ENCODE data around the gene PCDH9. TPM values are rescaled to one million over a fixed set of nuclear protein-coding genes. Genes with fewer than 3 reads are reported as not detected.

PCDH9 gene
- total and polyA plus RNA-seq, 2 experiments from 2014 or later, result 0.31 to 0.52 TPM

DNA sequence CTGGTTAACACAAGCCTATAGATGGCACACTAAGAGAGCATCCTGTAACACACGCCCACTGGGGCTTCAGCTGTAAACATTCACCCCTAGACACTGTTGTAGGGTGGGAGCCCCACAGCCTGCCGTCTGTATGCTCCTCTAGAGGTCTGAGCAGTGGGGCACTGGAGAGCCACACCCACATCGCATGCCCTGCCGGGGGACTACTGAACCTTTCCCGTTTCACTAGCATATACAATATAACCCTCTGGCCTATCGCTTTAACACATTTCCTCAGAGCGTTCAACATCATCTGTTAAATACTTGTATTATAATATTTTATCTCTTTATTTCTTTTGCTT is 73.4 kb downstream of the PCDH9 start (continued):
- TF ChIP-seq, protein P1, sequence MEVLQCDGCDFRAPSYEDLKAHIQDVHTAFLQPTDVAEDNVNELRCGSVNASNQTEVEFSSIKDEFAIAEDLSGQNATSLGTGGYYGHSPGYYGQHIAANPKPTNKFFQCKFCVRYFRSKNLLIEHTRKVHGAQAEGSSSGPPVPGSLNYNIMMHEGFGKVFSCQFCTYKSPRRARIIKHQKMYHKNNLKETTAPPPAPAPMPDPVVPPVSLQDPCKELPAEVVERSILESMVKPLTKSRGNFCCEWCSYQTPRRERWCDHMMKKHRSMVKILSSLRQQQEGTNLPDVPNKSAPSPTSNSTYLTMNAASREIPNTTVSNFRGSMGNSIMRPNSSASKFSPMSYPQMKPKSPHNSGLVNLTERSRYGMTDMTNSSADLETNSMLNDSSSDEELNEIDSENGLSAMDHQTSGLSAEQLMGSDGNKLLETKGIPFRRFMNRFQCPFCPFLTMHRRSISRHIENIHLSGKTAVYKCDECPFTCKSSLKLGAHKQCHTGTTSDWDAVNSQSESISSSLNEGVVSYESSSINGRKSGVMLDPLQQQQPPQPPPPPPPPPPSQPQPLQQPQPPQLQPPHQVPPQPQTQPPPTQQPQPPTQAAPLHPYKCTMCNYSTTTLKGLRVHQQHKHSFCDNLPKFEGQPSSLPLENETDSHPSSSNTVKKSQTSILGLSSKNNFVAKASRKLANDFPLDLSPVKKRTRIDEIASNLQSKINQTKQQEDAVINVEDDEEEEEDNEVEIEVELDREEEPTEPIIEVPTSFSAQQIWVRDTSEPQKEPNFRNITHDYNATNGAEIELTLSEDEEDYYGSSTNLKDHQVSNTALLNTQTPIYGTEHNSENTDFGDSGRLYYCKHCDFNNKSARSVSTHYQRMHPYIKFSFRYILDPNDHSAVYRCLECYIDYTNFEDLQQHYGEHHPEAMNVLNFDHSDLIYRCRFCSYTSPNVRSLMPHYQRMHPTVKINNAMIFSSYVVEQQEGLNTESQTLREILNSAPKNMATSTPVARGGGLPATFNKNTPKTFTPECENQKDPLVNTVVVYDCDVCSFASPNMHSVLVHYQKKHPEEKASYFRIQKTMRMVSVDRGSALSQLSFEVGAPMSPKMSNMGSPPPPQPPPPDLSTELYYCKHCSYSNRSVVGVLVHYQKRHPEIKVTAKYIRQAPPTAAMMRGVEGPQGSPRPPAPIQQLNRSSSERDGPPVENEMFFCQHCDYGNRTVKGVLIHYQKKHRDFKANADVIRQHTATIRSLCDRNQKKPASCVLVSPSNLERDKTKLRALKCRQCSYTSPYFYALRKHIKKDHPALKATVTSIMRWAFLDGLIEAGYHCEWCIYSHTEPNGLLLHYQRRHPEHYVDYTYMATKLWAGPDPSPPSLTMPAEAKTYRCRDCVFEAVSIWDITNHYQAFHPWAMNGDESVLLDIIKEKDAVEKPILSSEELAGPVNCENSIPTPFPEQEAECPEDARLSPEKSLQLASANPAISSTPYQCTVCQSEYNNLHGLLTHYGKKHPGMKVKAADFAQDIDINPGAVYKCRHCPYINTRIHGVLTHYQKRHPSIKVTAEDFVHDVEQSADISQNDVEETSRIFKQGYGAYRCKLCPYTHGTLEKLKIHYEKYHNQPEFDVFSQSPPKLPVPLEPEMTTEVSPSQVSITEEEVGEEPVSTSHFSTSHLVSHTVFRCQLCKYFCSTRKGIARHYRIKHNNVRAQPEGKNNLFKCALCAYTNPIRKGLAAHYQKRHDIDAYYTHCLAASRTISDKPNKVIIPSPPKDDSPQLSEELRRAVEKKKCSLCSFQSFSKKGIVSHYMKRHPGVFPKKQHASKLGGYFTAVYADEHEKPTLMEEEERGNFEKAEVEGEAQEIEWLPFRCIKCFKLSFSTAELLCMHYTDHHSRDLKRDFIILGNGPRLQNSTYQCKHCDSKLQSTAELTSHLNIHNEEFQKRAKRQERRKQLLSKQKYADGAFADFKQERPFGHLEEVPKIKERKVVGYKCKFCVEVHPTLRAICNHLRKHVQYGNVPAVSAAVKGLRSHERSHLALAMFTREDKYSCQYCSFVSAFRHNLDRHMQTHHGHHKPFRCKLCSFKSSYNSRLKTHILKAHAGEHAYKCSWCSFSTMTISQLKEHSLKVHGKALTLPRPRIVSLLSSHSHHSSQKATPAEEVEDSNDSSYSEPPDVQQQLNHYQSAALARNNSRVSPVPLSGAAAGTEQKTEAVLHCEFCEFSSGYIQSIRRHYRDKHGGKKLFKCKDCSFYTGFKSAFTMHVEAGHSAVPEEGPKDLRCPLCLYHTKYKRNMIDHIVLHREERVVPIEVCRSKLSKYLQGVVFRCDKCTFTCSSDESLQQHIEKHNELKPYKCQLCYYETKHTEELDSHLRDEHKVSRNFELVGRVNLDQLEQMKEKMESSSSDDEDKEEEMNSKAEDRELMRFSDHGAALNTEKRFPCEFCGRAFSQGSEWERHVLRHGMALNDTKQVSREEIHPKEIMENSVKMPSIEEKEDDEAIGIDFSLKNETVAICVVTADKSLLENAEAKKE (CRISPR knock-in tag; IDR thresholded peaks at IDR 0.05), result no peak
- TF ChIP-seq JUNB (IDR thresholded peaks at IDR 0.05; ENCODE audit: unreplicated experiment) (no peak), POLR2AphosphoS5 (IDR thresholded peaks at IDR 0.05; ENCODE audit: low read depth) (no peak), EZH2 (IDR thresholded peaks at IDR 0.05; ENCODE audit: low read depth, unreplicated experiment) (no peak), ZNF114 (CRISPR knock-in tag; IDR thresholded peaks at IDR 0.05) (no peak), STAT1 (IDR thresholded peaks at IDR 0.05; ENCODE audit: unreplicated experiment) (no peak), NANOG (IDR thresholded peaks at IDR 0.05; ENCODE audit: borderline replicate concordance) (no peak), EZH2phosphoT487 (IDR thresholded peaks at IDR 0.05; ENCODE audit: unreplicated experiment) (no peak), CREB1 (CRISPR knock-in tag; IDR thresholded peaks at IDR 0.05; ENCODE audit: low read depth) (no peak)
- TF ChIP-seq, protein P2, sequence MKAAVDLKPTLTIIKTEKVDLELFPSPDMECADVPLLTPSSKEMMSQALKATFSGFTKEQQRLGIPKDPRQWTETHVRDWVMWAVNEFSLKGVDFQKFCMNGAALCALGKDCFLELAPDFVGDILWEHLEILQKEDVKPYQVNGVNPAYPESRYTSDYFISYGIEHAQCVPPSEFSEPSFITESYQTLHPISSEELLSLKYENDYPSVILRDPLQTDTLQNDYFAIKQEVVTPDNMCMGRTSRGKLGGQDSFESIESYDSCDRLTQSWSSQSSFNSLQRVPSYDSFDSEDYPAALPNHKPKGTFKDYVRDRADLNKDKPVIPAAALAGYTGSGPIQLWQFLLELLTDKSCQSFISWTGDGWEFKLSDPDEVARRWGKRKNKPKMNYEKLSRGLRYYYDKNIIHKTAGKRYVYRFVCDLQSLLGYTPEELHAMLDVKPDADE (IDR thresholded peaks at IDR 0.05), result no peak
- TF ChIP-seq, protein P3, sequence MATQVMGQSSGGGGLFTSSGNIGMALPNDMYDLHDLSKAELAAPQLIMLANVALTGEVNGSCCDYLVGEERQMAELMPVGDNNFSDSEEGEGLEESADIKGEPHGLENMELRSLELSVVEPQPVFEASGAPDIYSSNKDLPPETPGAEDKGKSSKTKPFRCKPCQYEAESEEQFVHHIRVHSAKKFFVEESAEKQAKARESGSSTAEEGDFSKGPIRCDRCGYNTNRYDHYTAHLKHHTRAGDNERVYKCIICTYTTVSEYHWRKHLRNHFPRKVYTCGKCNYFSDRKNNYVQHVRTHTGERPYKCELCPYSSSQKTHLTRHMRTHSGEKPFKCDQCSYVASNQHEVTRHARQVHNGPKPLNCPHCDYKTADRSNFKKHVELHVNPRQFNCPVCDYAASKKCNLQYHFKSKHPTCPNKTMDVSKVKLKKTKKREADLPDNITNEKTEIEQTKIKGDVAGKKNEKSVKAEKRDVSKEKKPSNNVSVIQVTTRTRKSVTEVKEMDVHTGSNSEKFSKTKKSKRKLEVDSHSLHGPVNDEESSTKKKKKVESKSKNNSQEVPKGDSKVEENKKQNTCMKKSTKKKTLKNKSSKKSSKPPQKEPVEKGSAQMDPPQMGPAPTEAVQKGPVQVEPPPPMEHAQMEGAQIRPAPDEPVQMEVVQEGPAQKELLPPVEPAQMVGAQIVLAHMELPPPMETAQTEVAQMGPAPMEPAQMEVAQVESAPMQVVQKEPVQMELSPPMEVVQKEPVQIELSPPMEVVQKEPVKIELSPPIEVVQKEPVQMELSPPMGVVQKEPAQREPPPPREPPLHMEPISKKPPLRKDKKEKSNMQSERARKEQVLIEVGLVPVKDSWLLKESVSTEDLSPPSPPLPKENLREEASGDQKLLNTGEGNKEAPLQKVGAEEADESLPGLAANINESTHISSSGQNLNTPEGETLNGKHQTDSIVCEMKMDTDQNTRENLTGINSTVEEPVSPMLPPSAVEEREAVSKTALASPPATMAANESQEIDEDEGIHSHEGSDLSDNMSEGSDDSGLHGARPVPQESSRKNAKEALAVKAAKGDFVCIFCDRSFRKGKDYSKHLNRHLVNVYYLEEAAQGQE (IDR thresholded peaks at IDR 0.05; ENCODE audit: unreplicated experiment), result no peak
- TF ChIP-seq, protein P4, sequence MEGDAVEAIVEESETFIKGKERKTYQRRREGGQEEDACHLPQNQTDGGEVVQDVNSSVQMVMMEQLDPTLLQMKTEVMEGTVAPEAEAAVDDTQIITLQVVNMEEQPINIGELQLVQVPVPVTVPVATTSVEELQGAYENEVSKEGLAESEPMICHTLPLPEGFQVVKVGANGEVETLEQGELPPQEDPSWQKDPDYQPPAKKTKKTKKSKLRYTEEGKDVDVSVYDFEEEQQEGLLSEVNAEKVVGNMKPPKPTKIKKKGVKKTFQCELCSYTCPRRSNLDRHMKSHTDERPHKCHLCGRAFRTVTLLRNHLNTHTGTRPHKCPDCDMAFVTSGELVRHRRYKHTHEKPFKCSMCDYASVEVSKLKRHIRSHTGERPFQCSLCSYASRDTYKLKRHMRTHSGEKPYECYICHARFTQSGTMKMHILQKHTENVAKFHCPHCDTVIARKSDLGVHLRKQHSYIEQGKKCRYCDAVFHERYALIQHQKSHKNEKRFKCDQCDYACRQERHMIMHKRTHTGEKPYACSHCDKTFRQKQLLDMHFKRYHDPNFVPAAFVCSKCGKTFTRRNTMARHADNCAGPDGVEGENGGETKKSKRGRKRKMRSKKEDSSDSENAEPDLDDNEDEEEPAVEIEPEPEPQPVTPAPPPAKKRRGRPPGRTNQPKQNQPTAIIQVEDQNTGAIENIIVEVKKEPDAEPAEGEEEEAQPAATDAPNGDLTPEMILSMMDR (conservative IDR thresholded peaks at IDR 0.05; ENCODE audit: low read depth in 2 of 2), result no peak; a peak in 1 of 4 replicates

Measured in GM23338 (cell line).